Activated CD4-positive, alpha-beta T cell treated with anti-CD3 and anti-CD28 coated beads for 36 hours (primary cell): ENCODE measurements around the gene FARS2. TPM values are rescaled to one million over a fixed set of nuclear protein-coding genes. Genes with fewer than 3 reads are reported as not detected.

Experiments
- ATAC-seq: fragments of 200-7000 bp; cut with Tn5 transposase; one replicate; pipeline ENCODE4 v1.10.0; 2021; ENCODE audit warnings: mild to moderate bottlenecking, moderate library complexity
- CTCF ChIA-PET: fragments of 350-600 bp; sonication (Branson Sonifier 250); formaldehyde crosslinking; loops from one replicate; lab custom pipeline; 2021; ENCODE audit warnings: antibody characterized with exemption; lab: Charles Lee
- POLR2A ChIA-PET: fragments of 350-600 bp; sonication (Branson Sonifier 250); formaldehyde crosslinking; loops from one replicate; lab custom pipeline; 2021; ENCODE audit warnings: antibody characterized with exemption, inconsistent platforms; lab: Charles Lee
- DNase-seq: peaks from one replicate; pipeline ENCODE4 v3.0.0-alpha.2; 2020
- H3K27ac Mint-ChIP-seq: one replicate; pipeline ENCODE4 v1.8.0; 2021; ENCODE audit warnings: mixed read lengths
- H3K27me3 Mint-ChIP-seq: one replicate; pipeline ENCODE4 v1.8.0; 2021; ENCODE audit warnings: mixed read lengths
- H3K36me3 Mint-ChIP-seq: one replicate; pipeline ENCODE4 v1.8.0; 2021; ENCODE audit warnings: low read depth, mixed read lengths
- H3K4me1 Mint-ChIP-seq: one replicate; pipeline ENCODE4 v1.8.0; 2021; ENCODE audit warnings: mixed read lengths
- H3K4me3 Mint-ChIP-seq: one replicate; pipeline ENCODE4 v1.8.0; 2021; ENCODE audit warnings: mild to moderate bottlenecking, moderate library complexity, mixed read lengths
- H3K9me3 Mint-ChIP-seq: one replicate; pipeline ENCODE4 v1.8.0; 2021; ENCODE audit warnings: low read depth, mixed read lengths
- intact Hi-C, 2 experiments: fragments of 100-400 bp; cut with DNase I in 1 of 2; cut with micrococcal nuclease in 1 of 2; formaldehyde crosslinking; loops; one replicate each; pipeline versions ENCODE4 v1.14.2 to v1.15.1; 2022 to 2024; cut with DNase I, micrococcal nuclease
- total RNA-seq, 2 experiments: library from RNA; stranded (reverse); gene quantifications; one replicate each; pipeline ENCODE4 v1.2.3, GENCODE V29; 2021

The FARS2 gene
- total RNA-seq, 2 experiments from 2014 or later: 17.6 to 18.4 TPM

GRCh38 chr6:5341845-5342244 is 80.5 kb downstream of the FARS2 start:
- ChIA-PET POLR2A (no interaction called here), CTCF (no interaction called here)
- intact Hi-C loops: no loop called here
- Mint-ChIP-seq H3K36me3 (no peaks in the 10 kb centered on the region), H3K4me1 (peaks cover 19% of the 10 kb centered on the region), H3K4me3 (no peak overlapping the region), H3K27me3 (no peaks in the 10 kb centered on the region), H3K27ac (no peak overlapping the region), H3K9me3 (no peaks in the 10 kb centered on the region)
- ATAC-seq (no peak), DNase-seq (no peak)

- Mint-ChIP-seq H3K36me3 (peaks cover 11% of the 10 kb centered on the region), H3K9me3 (peaks cover 9% of the 10 kb centered on the region), H3K4me3 (no peak overlapping the region), H3K4me1 (peaks cover 7% of the 10 kb centered on the region), H3K27ac (no peak overlapping the region), H3K27me3 (no peaks in the 10 kb centered on the region)
- intact Hi-C loops: no loop called here
- ChIA-PET POLR2A (no interaction called here), CTCF (no interaction called here)
- no peak for ATAC-seq
- no peak for DNase-seq
These were observed 82.7 kb downstream of the FARS2 start for GRCh38 chr6:5343998-5344397.

- CTCF ChIA-PET: no interaction called here
- Mint-ChIP-seq H3K9me3 (peaks cover 9% of the 10 kb centered on the region), H3K27ac (no peak overlapping the region), H3K4me1 (peaks cover 6% of the 10 kb centered on the region), H3K27me3 (no peaks in the 10 kb centered on the region), H3K36me3 (peaks cover 11% of the 10 kb centered on the region), H3K4me3 (no peak overlapping the region)
- intact Hi-C loops: loop anchor here in 1 of 2 experiments (1.0 kb wide), 1 partner anchor 16 kb away; no protein-coding TSS in a partner anchor
- ATAC-seq (no peak), DNase-seq (no peak)
- POLR2A ChIA-PET: interaction anchor here (0.6 kb wide), 1 partner anchor 36 kb away, joined by 4 read pairs; no protein-coding TSS in a partner anchor
These were observed 84.0 kb downstream of the FARS2 start for GRCh38 chr6:5345324-5345723.

- Mint-ChIP-seq H3K27ac (no peak overlapping the region), H3K9me3 (peaks cover 11% of the 10 kb centered on the region), H3K4me1 (peaks cover 17% of the 10 kb centered on the region), H3K36me3 (peaks cover 15% of the 10 kb centered on the region), H3K27me3 (no peaks in the 10 kb centered on the region), H3K4me3 (no peak overlapping the region)
- ATAC-seq (no peak), DNase-seq (no peak)
- CTCF ChIA-PET: interaction anchor here (0.6 to 1.4 kb wide), 3 partner anchors 19 to 49 kb away, joined by 3 to 4 read pairs (median 3); no protein-coding TSS in a partner anchor
- POLR2A ChIA-PET: interaction anchor here (0.6 kb wide), 1 partner anchor 11 kb away, joined by 5 read pairs; no protein-coding TSS in a partner anchor
- intact Hi-C loops: no loop called here
These were observed 90.4 kb downstream of the FARS2 start for GRCh38 chr6:5351552-5352210.

- no peak for ATAC-seq
- Mint-ChIP-seq H3K9me3 (peaks cover 2% of the 10 kb centered on the region), H3K27ac (no peak overlapping the region), H3K36me3 (peaks cover 4% of the 10 kb centered on the region), H3K4me1 (peaks cover 17% of the 10 kb centered on the region), H3K4me3 (no peak overlapping the region), H3K27me3 (no peaks in the 10 kb centered on the region)
- DNase-seq: no peak
- ChIA-PET CTCF (interaction anchor here (1.1 kb wide), 1 partner anchor 26 kb away, joined by 3 read pairs; no protein-coding TSS in a partner anchor), POLR2A (no interaction called here)
- intact Hi-C loops: no loop called here
These were observed 92.7 kb downstream of the FARS2 start for GRCh38 chr6:5353971-5354370.

GRCh38 chr6:5357486-5357885 is 96.2 kb downstream of the FARS2 start:
- DNase-seq (no peak), ATAC-seq (no peak)
- Mint-ChIP-seq H3K9me3 (peaks cover 2% of the 10 kb centered on the region), H3K4me3 (no peak overlapping the region), H3K36me3 (peaks cover 4% of the 10 kb centered on the region), H3K27ac (no peak overlapping the region), H3K27me3 (no peaks in the 10 kb centered on the region), H3K4me1 (peaks cover 18% of the 10 kb centered on the region)
- ChIA-PET CTCF (interaction anchor here (1.5 kb wide), 1 partner anchor 8 kb away, joined by 3 read pairs; no protein-coding TSS in a partner anchor), POLR2A (no interaction called here)
- intact Hi-C loops: no loop called here

GRCh38 chr6:5359417-5359816 is 98.1 kb downstream of the FARS2 start:
- Mint-ChIP-seq H3K27me3 (no peaks in the 10 kb centered on the region), H3K9me3 (peaks cover 2% of the 10 kb centered on the region), H3K27ac (no peak overlapping the region), H3K4me3 (no peak overlapping the region), H3K4me1 (peaks cover 5% of the 10 kb centered on the region), H3K36me3 (no peaks in the 10 kb centered on the region)
- CTCF ChIA-PET: no interaction called here
- POLR2A ChIA-PET: no interaction called here
- no peak for DNase-seq
- intact Hi-C loops: no loop called here
- ATAC-seq: no peak

- DNase-seq: no peak
- POLR2A ChIA-PET: no interaction called here
- H3K27ac Mint-ChIP-seq: no peak overlapping the region
- no peak overlapping the region for H3K4me3 Mint-ChIP-seq
- H3K36me3 Mint-ChIP-seq: no peaks in the 10 kb centered on the region
- no peaks in the 10 kb centered on the region for H3K9me3 Mint-ChIP-seq
- H3K27me3 Mint-ChIP-seq: no peaks in the 10 kb centered on the region
- ATAC-seq: peak; percentile 53
- intact Hi-C loops: loop anchor here in 1 of 2 experiments (1.0 kb wide), 1 partner anchor 16 kb away; no protein-coding TSS in a partner anchor
- CTCF ChIA-PET: no interaction called here
- peaks cover 5% of the 10 kb centered on the region for H3K4me1 Mint-ChIP-seq
These were observed 100.1 kb downstream of the FARS2 start for GRCh38 chr6:5361396-5361795.

- Mint-ChIP-seq H3K9me3 (no peaks in the 10 kb centered on the region), H3K27ac (no peak overlapping the region), H3K27me3 (no peaks in the 10 kb centered on the region), H3K36me3 (peaks cover 12% of the 10 kb centered on the region), H3K4me3 (no peak overlapping the region), H3K4me1 (peaks cover 5% of the 10 kb centered on the region)
- intact Hi-C loops: no loop called here
- DNase-seq: no peak
- ChIA-PET CTCF (interaction anchor here (0.6 to 1.0 kb wide), 3 partner anchors 9 to 173 kb away, joined by 3 read pairs; no protein-coding TSS in a partner anchor), POLR2A (interaction anchor here (0.6 kb wide), 1 partner anchor 148 kb away, joined by 6 read pairs; no protein-coding TSS in a partner anchor)
- ATAC-seq: no peak
These were observed 104.3 kb downstream of the FARS2 start for GRCh38 chr6:5365436-5366195.

GRCh38 chr6:5366941-5367340 is 105.6 kb downstream of the FARS2 start:
- H3K4me1 Mint-ChIP-seq: peaks cover 2% of the 10 kb centered on the region
- peaks cover 17% of the 10 kb centered on the region for H3K36me3 Mint-ChIP-seq
- no peaks in the 10 kb centered on the region for H3K9me3 Mint-ChIP-seq
- H3K27ac Mint-ChIP-seq: no peak overlapping the region
- no peak for ATAC-seq
- H3K27me3 Mint-ChIP-seq: no peaks in the 10 kb centered on the region
- ChIA-PET POLR2A (no interaction called here), CTCF (interaction anchor here (1.0 kb wide), 1 partner anchor 13 kb away, joined by 3 read pairs; no protein-coding TSS in a partner anchor)
- H3K4me3 Mint-ChIP-seq: no peak overlapping the region
- no peak for DNase-seq
- intact Hi-C loops: no loop called here

- intact Hi-C loops: no loop called here
- no peak overlapping the region for H3K27ac Mint-ChIP-seq
- no peak overlapping the region for H3K4me3 Mint-ChIP-seq
- ChIA-PET CTCF (no interaction called here), POLR2A (no interaction called here)
- H3K4me1 Mint-ChIP-seq: peaks cover 2% of the 10 kb centered on the region
- DNase-seq (no peak), ATAC-seq (no peak)
- no peaks in the 10 kb centered on the region for H3K27me3 Mint-ChIP-seq
- H3K9me3 Mint-ChIP-seq: no peaks in the 10 kb centered on the region
- H3K36me3 Mint-ChIP-seq: peaks cover 17% of the 10 kb centered on the region
These were observed 106.2 kb downstream of the FARS2 start for GRCh38 chr6:5367510-5367909.
